SK-N-SH (cell line): ENCODE results near the gene RAD51B. TPM values are rescaled to one million over a fixed set of nuclear protein-coding genes. Genes with fewer than 3 reads are reported as not detected.

Source experiments
- CTCF ChIA-PET: fragments of 300-600, 350-600 bp; formaldehyde crosslinking; extraction: SDS; loops from one replicate; lab custom pipeline; 2021; lab: Yijun Ruan, JAX
- POLR2A ChIA-PET: fragments of 350-600 bp; sonication (Branson Sonifier 250); formaldehyde crosslinking; extraction: SDS; loops from one replicate; lab custom pipeline; 2020; ENCODE audit warnings: antibody characterized with exemption, inconsistent platforms; lab: Yijun Ruan, JAX
- DNase-seq: peaks from one replicate; pipeline ENCODE4 v3.0.0; 2012
- H2AFZ ChIP-seq: fragments of 200-600 bp; sonication (generic); 2 replicates; pipeline ENCODE4 v1.8.1; 2016; ENCODE audit warnings: antibody characterized with exemption, mild to moderate bottlenecking, low read depth
- H3F3A ChIP-seq: fragments of 200-600 bp; sonication (generic); replicated peaks from 2 replicates; pipeline ENCODE3; 2016; ENCODE audit warnings: antibody characterized with exemption, mild to moderate bottlenecking; ENCODE audit not compliant: insufficient read depth
- H3K27ac ChIP-seq, 2 experiments: fragments of 200-500 bp in 1 of 2; fragments of 200-600 bp in 1 of 2; sonication (Bioruptor generic) in 1 of 2; sonication (generic), shearing (Covaris generic) in 1 of 2; 2 replicates each; pipeline versions ENCODE4 v1.5.1 to v1.6.1; 2014 to 2016; ENCODE audit warnings: low read depth in 2 of 2, inconsistent platforms in 1 of 2, low read length in 1 of 2, mild to moderate bottlenecking in 1 of 2, mixed read lengths in 1 of 2
- H3K27me3 ChIP-seq: fragments of 200-600 bp; sonication (generic), shearing (Covaris generic); 2 replicates; pipeline ENCODE4 v1.6.1; 2016; ENCODE audit warnings: mixed run types; ENCODE audit not compliant: insufficient read depth
- H3K36me3 ChIP-seq, 2 experiments: fragments of 200-500 bp in 1 of 2; fragments of 200-600 bp in 1 of 2; sonication (Bioruptor generic) in 1 of 2; sonication (generic) in 1 of 2; replicated peaks in 1 of 2; 2 replicates each; pipeline versions ENCODE3 to v1.5.1; 2014 to 2016; ENCODE audit warnings: low read length in 1 of 2, mild to moderate bottlenecking in 1 of 2; ENCODE audit not compliant: insufficient read depth in 2 of 2, control insufficient read depth in 1 of 2
- H3K4me1 ChIP-seq, 2 experiments: fragments of 200-500 bp in 1 of 2; fragments of 200-600 bp in 1 of 2; sonication (Bioruptor generic) in 1 of 2; sonication (generic), shearing (Covaris generic) in 1 of 2; 2 replicates each; pipeline versions ENCODE4 v1.5.1 to v1.6.1; 2014 to 2016; ENCODE audit warnings: low read depth in 1 of 2, low read length in 1 of 2, mixed run types in 1 of 2; ENCODE audit not compliant: insufficient read depth in 2 of 2, control insufficient read depth in 1 of 2
- H3K4me2 ChIP-seq: fragments of 200-600 bp; sonication (generic), shearing (Covaris generic); 2 replicates; pipeline ENCODE4 v1.6.1; 2017; ENCODE audit warnings: mixed run types
- H3K4me3 ChIP-seq, 2 experiments: fragments of 200-500 bp in 1 of 2; fragments of 200-600 bp in 1 of 2; sonication (Bioruptor generic) in 1 of 2; sonication (generic), shearing (Covaris generic) in 1 of 2; 2 replicates each; pipeline versions ENCODE4 v1.5.1 to v1.8.1; 2014 to 2016; ENCODE audit warnings: low read depth in 2 of 2, inconsistent platforms in 1 of 2, low read length in 1 of 2, mild to moderate bottlenecking in 1 of 2, mixed read lengths in 1 of 2, moderate library complexity in 1 of 2
- H3K79me2 ChIP-seq: fragments of 200-600 bp; sonication (generic); 2 replicates; pipeline ENCODE4 v1.8.1; 2017; ENCODE audit warnings: mild to moderate bottlenecking; ENCODE audit not compliant: insufficient read depth
- H3K9ac ChIP-seq: fragments of 200-600 bp; sonication (generic); 2 replicates; pipeline ENCODE4 v1.6.1; 2017; ENCODE audit warnings: mixed run types
- H3K9me2 ChIP-seq: fragments of 200-600 bp; sonication (generic); 2 replicates; pipeline ENCODE4 v1.6.1; 2017; ENCODE audit warnings: mixed run types
- H3K9me3 ChIP-seq: fragments of 200-600 bp; sonication (generic); 2 replicates; pipeline ENCODE4 v1.6.1; 2017; ENCODE audit warnings: mixed run types, mild to moderate bottlenecking, moderate library complexity
- H4K20me1 ChIP-seq: fragments of 200-600 bp; sonication (generic); 2 replicates; pipeline ENCODE4 v1.6.1; 2017; ENCODE audit warnings: mild to moderate bottlenecking, mixed run types; ENCODE audit not compliant: insufficient read depth
- CHD2 ChIP-seq: fragments of 150-350 bp; IDR thresholded peaks from 2 replicates; pipeline ENCODE4 v1.6.1; 2018; ENCODE audit warnings: low read length; ENCODE audit not compliant: partially characterized antibody
- CTCF ChIP-seq: fragments of 200-600 bp; sonication (generic); IDR thresholded peaks from 2 replicates; pipeline ENCODE4 v1.6.1; 2017; ENCODE audit warnings: antibody characterized with exemption, mild to moderate bottlenecking, moderate library complexity
- ELF1 ChIP-seq: IDR thresholded peaks from 2 replicates; pipeline ENCODE4 v1.4.0; 2012
- EZH2phosphoT487 ChIP-seq: fragments of 200-600 bp; sonication (generic); IDR thresholded peaks from 2 replicates; pipeline ENCODE4 v1.6.1; 2017; ENCODE audit warnings: low read depth, mixed run types, mild to moderate bottlenecking, antibody characterized with exemption, moderate library complexity, borderline replicate concordance
- FOSL2 ChIP-seq: IDR thresholded peaks from 2 replicates; pipeline ENCODE4 v1.4.0; 2012; ENCODE audit warnings: low read depth, mild to moderate bottlenecking, moderate library complexity, borderline replicate concordance
- FOXJ3 ChIP-seq: sonication (generic); formaldehyde crosslinking; IDR thresholded peaks from 2 replicates; pipeline ENCODE4 v1.5.1; 2020; ENCODE audit warnings: mild to moderate bottlenecking, missing genetic modification reagents
- IRF3 ChIP-seq: fragments of 150-350 bp; IDR thresholded peaks from 2 replicates; pipeline ENCODE4 v1.6.1; 2016; ENCODE audit warnings: mild to moderate bottlenecking, low read depth, low read length
- JUND ChIP-seq: IDR thresholded peaks from 2 replicates; pipeline ENCODE4 v1.4.0; 2012
- MEF2A ChIP-seq: IDR thresholded peaks from 2 replicates; pipeline ENCODE4 v1.4.0; 2012; ENCODE audit warnings: low read depth, borderline replicate concordance
- MXI1 ChIP-seq: IDR thresholded peaks from 2 replicates; pipeline ENCODE4 v1.6.1; 2012; ENCODE audit warnings: mild to moderate bottlenecking, low read depth, low read length, improper control_type of control experiment
- PBX3 ChIP-seq: IDR thresholded peaks from 2 replicates; pipeline ENCODE4; 2012
- POLR2AphosphoS5 ChIP-seq: IDR thresholded peaks from 2 replicates; pipeline ENCODE4 v1.6.1; 2012; ENCODE audit warnings: low read depth, low read length
- RAD21 ChIP-seq: IDR thresholded peaks from 2 replicates; pipeline ENCODE4 v1.6.1; 2012; ENCODE audit warnings: mild to moderate bottlenecking, low read length
- RCOR1 ChIP-seq: fragments of 150-350 bp; IDR thresholded peaks from 2 replicates; pipeline ENCODE4 v1.6.1; 2017; ENCODE audit warnings: antibody characterized with exemption, low read length
- RFX5 ChIP-seq: IDR thresholded peaks from 2 replicates; pipeline ENCODE4 v1.6.1; 2012; ENCODE audit warnings: mild to moderate bottlenecking, improper control_type of control experiment, low read length
- RXRA ChIP-seq: IDR thresholded peaks from 2 replicates; pipeline ENCODE4 v1.4.0; 2012; ENCODE audit warnings: low read depth, mild to moderate bottlenecking, borderline replicate concordance
- TEAD4 ChIP-seq: IDR thresholded peaks from 2 replicates; pipeline ENCODE4 v1.4.0; 2012; ENCODE audit warnings: mild to moderate bottlenecking, borderline replicate concordance; ENCODE audit not compliant: insufficient read depth
- USF2 ChIP-seq: fragments of 150-350 bp; IDR thresholded peaks from 2 replicates; pipeline ENCODE4 v1.6.1; 2017; ENCODE audit warnings: antibody characterized with exemption, low read length, low read depth, borderline replicate concordance
- YY1 ChIP-seq: IDR thresholded peaks from 2 replicates; pipeline ENCODE4 v1.4.0; 2012; ENCODE audit warnings: low read depth, mild to moderate bottlenecking
- ZBTB33 ChIP-seq: IDR thresholded peaks from 2 replicates; pipeline ENCODE4 v1.4.0; 2012; ENCODE audit warnings: low read depth, borderline replicate concordance
- WGBS: methylation state at CpG from one replicate; pipeline ENCODE4 v1.1.6; 2017; ENCODE audit warnings: low lambda C conversion rate; 5-methylcytosine and 5-hydroxymethylcytosine counted together
- polyA plus RNA-seq, 3 experiments: library from polyadenylated mRNA; depleted of rRNA; stranded (reverse); fragments of >200 nt; gene quantifications; 2 replicates each; pipeline ENCODE4 v1.2.3, GENCODE V29; 2012

The RAD51B gene
- polyA plus RNA-seq, 1 of the 3 experiments (the other 2 are of a cell fraction): 6.0 TPM

GRCh38 chr14:68451696-68452373, 632.3 kb downstream of the RAD51B start:
- H3K9me2 ChIP-seq: no peaks in the 10 kb centered on the region
- no peak overlapping the region for H3K4me2 ChIP-seq
- TF ChIP-seq CTCF: no peak
- no peak for TF ChIP-seq MXI1
- TF ChIP-seq USF2: no peak
- TF ChIP-seq EZH2phosphoT487: no peak
- TF ChIP-seq ELF1: no peak
- no peak for TF ChIP-seq JUND
- TF ChIP-seq RCOR1: no peak
- no peak for TF ChIP-seq RXRA
- TF ChIP-seq ZBTB33: no peak
- no peak for TF ChIP-seq FOXJ3 (CRISPR knock-in tag)
- no peak for TF ChIP-seq TEAD4
- no peak for TF ChIP-seq FOSL2
- no peak for TF ChIP-seq CHD2
- TF ChIP-seq PBX3: no peak
- no peak for TF ChIP-seq POLR2AphosphoS5
- TF ChIP-seq YY1: no peak
- TF ChIP-seq MEF2A: no peak
- TF ChIP-seq RFX5: no peak
- no peak for TF ChIP-seq IRF3
- TF ChIP-seq RAD21: no peak
- TF ChIP-seq, all 33 proteins: peak for 0
- Histone ChIP-seq H3K4me3 (no peak overlapping the region), H3K9me3 (no peaks in the 10 kb centered on the region), H3K27ac (no peak overlapping the region), H4K20me1 (no peaks in the 10 kb centered on the region), H3K79me2 (no peaks in the 10 kb centered on the region), H3K36me3 (no peaks in the 10 kb centered on the region), H3K4me1 (no peaks in the 10 kb centered on the region; a peak in 1 of 4 replicates), H3K27me3 (no peaks in the 10 kb centered on the region), H3F3A (peaks cover 5% of the 10 kb centered on the region), H2AFZ (no peak overlapping the region), H3K9ac (no peak overlapping the region)
- WGBS: 97% methylated on average over 4 of the region's 4 CpGs
- no peak for DNase-seq
- ChIA-PET CTCF (interaction anchor here (0.8 to 1.5 kb wide), 4 partner anchors 10 to 364 kb away, joined by 3 read pairs; no protein-coding TSS in a partner anchor), POLR2A (no interaction called here)
